SHP77 treated with DMSO at 0.1 percent for 48 hours (cell line): ENCODE results near the gene CYB5R4.
"Not testable (repeated sequence)": the region's sequence is repeated elsewhere in the genome, so short reads cannot be mapped to it uniquely, and the experiment has no call there.

Experiments used
- DNase-seq: peaks from one replicate; lab custom pipeline; 2025; lab: John Stamatoyannopoulos, UW

The CYB5R4 gene

GRCh38 chr6:83867043-83867442 lies 7.6 kb downstream of the CYB5R4 start:
- no peak for DNase-seq

DNA sequence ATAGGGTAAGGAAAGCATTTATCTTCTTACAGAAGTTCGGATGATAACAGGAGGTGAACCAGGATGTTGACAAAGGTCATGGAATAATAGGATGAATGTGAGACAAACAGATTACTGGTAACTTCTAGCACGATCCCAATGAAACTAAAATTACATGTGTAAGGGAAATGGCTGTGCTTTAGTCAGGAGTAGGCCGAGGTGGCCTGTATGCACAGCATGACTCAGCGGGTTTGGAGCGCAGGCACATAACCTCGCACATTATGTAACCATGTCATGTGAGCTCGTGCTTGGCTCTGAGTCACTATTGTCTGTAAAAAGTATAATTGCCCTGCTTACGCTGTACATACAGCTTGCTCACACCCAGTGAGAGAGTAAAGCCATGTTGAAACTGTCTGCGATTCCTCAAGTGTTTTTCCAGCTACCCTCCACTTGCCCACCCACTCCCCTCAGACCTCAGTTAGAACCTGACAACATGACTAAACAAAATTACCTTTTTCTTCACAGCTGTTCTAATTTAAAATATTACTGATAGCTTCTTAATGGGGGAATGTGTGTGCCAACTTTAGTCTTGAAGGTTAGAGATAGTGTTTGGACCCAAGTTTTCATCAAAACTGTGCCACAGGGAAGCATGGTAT lies 8.2 kb downstream of the CYB5R4 start:
- DNase-seq = no peak

DNA sequence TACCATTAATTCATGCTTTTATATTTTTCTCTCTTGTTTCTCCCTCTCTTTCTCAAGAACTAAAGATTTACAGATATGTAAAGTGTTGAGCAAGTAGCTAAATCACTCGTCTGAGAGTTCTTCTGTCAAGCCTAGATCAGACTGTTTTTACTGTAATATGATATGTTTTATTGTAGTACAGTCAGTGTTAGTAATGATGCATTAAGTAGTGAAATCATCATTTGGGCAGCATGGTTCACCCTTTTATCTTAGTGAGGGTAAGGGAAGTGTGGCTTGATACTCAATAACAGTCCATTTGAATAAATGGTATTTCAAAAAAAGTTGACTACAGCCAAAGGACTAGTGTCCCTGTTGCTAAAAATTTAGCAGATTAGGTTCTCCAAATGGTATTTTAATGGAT lies 9.2 kb downstream of the CYB5R4 start:
- DNase-seq = no peak

DNA sequence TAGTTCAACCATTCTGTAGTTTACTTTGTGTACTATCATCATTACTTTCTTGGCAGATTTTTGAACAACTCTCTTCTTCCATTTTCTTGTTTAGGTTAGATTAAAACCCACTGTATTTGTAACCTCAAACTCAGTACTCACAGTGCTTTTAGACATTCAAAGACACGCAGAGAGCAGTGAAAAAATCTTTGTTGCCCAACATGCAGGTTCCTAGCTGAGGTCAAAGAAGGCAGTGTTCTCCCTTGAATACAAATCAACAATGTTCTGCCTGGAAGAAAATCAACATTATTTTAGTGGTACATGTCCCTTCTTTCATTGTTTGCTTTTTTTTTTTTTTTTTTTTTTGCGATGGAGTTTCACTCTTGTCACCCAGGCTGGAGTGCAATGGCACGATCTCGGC lies 11.2 kb downstream of the CYB5R4 start:
- no peak for DNase-seq

DNA sequence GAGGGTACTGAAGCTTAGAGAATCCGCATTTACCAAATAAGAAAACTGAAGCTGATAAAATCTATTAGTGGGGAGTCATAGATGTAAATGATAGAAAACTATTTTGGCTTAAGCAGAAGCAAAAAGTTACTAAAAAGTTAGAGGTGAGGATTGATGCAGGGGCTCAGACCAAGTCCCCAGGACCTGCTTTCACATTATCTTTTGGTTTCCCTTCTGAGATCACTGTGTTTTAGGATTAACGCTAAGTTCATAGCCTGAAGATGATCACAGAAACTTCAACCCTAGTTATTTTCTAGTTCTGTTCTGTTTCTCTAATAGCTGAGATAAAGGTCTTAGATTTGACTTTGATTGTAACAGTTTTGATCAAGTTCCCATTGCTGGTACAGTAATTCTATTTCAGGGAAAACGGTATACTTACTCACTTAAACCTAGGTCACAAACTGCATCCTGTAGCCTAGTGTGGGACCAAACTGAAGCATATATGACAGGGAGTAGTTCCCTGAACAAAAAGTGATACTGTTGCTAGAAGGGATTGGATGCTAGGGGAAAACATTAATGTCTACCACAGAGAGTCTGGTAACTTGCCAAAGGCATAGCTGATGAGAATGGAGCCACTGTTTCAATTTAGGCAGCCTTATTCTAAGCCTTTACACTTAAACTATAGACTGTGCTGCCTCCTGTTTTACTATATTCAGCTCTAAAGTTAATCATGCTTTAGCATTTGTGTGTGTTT lies 13.1 kb downstream of the CYB5R4 start:
- no peak for DNase-seq

DNA sequence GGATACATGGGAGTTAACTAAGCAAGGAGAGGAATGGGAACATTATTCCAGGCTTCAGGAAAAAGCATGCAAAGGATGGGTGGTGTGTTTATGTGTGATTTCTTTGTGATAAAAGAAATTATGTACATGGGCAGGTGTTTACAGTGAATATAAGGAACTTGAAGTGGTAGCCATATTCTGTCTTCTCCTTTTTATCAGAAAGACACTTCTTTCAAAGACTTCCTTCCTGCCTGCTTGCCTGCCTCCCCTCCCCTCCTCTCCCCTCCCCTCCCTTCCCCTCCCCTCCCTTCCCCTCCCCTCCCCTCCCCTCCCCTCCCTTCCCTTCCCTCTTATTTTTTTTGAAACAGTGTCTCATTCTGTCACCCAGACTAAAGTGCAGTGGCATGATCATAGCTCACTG lies 14.4 kb downstream of the CYB5R4 start:
- DNase-seq = no peak

- DNase-seq = no peak
These were observed 16.4 kb downstream of the CYB5R4 start for GRCh38 chr6:83875843-83876242.

- no peak for DNase-seq
These were observed 19.6 kb downstream of the CYB5R4 start for GRCh38 chr6:83878902-83879644.

DNA sequence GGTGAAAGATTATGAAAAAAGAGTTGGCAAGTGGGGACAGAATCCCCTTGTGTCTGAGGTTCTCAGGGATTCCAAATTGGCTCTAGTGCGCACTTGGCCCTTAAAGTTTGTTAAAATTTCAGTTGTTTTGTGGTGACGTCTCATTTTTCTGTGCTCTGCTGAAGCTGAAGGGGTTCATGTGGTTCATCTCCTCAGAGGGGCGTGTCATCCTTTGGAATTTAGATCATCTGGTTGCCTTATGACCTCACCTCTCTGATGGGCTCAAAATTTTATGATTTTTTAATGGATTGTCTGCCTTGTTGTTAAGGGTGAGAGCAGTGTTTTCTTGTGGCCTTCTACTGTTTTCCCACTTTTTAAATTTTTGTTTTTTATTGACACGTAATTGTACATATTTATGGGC lies 20.3 kb downstream of the CYB5R4 start:
- DNase-seq = no peak

DNA sequence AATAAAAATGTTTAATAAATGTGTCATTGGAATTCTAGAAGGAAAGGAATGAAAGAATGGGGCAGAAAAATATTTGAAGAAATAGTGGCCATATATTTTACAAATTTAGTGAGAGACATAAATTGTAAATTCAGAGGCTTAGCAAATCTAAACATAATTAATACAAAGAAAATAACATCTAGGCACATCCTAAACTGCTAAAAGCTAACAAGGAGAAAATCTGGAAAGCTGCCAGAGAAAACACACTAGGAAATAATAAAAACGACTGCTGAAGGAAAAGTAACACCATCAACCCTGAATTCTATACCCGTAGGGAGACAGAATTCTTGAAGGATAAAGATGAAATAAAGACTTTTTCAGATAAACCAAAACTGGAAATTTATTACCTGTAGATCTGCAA lies 23.8 kb downstream of the CYB5R4 start:
- peak; percentile 3 for DNase-seq

DNA sequence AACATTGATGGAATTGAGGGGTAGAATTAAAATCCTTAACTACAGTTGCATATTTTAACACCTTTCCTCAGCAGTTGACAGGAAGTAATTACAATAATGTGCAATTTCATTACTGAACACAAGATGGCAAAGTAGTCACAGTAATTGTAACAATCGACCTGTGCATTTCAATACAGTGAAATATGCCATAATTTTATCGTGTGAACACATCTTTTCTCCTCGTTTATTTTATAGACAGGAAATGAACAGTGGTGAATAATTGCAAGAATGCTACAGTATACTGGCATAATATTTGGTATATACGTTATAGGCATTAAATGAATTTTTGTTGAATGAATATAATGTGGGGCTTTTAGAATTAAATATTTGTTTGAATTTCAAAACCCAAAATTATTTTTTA lies 25.0 kb downstream of the CYB5R4 start:
- DNase-seq = peak; percentile 51

DNA sequence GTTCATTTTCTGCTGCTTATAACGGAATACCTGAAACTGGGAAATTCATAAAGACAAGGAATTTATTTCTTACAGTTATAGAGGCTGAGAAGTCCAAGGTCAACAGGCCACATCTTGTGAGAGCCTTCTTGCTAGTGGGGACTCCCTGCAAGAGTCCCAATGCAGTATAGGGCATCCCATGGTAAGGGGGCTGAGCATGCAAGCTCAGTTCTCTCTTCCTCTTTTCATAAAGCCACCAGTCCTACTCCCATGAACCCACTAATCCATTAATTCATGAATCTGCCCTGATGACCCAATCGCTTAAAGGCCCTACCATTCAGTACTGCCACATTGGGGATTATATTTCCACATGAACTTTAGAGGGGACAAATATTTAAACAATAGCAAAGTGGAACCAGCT lies 26.5 kb downstream of the CYB5R4 start:
- DNase-seq = no peak

GRCh38 chr6:83889621-83890020 lies 30.1 kb downstream of the CYB5R4 start:
- DNase-seq = no peak

GRCh38 chr6:83890520-83890919 lies 31.0 kb downstream of the CYB5R4 start:
- no peak for DNase-seq

DNA sequence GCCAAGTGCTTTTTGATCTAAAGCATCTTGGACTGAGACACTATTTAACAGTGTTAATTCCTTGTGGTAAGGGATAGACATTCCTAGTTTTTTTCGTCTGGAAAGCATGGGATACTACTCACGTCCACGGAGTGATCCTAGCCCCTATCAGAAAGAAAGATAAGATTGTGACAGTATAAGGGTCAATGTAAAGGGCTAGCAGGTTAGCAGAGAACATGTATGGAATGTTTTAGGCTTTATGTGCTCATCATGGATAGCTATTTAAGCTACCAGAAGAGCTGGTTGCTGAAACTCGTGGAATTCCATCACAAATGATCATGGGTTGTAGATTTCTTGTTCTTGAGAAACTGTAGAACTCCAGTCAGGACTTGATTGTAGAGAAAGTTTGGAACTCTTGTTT lies 32.1 kb downstream of the CYB5R4 start:
- no peak for DNase-seq

DNA sequence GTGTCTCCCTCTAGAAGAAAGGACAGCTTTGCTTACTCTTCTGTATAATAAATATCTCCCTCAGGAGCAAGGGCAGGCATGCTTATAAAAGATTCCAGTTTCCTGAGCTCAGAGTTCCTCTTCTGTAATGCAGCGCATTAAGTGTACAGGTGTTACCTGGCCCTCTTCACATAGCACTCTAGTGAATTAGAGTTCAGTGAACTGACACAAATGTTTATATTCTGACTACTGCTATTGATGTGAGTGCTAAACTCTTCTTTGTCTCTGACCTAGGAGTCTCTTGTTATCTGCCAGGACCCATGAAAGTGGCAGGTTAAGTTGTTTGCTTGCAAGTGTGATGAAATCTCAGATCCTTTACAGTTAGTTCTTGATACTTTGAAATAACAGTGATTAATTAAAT lies 33.5 kb downstream of the CYB5R4 start:
- no peak for DNase-seq

GRCh38 chr6:83897094-83897493 lies 37.6 kb downstream of the CYB5R4 start:
- not testable (repeated sequence) for DNase-seq

- no peak for DNase-seq
These were observed 42.1 kb downstream of the CYB5R4 start for GRCh38 chr6:83901624-83902023.

DNA sequence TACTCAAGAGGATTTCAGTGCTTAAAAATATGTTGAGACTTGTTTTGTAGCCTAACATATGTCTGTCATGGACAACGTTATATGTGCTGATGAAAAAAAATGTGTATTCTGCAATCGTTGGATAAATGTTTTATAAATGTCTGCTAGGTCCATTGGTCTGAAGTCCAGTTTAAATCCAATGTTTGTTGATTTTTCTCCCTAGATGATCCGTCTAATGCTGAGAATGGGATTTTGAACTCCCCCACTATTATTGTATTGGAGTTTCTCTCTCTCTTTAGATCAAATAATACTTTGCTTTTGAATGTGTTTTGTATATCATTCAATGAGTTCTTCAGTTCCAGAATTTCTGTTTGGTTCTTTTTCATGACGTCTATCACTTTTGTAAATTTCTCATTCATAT lies 44.9 kb downstream of the CYB5R4 start:
- no peak for DNase-seq

GRCh38 chr6:83905648-83906047 lies 46.2 kb downstream of the CYB5R4 start:
- DNase-seq = no peak

DNA sequence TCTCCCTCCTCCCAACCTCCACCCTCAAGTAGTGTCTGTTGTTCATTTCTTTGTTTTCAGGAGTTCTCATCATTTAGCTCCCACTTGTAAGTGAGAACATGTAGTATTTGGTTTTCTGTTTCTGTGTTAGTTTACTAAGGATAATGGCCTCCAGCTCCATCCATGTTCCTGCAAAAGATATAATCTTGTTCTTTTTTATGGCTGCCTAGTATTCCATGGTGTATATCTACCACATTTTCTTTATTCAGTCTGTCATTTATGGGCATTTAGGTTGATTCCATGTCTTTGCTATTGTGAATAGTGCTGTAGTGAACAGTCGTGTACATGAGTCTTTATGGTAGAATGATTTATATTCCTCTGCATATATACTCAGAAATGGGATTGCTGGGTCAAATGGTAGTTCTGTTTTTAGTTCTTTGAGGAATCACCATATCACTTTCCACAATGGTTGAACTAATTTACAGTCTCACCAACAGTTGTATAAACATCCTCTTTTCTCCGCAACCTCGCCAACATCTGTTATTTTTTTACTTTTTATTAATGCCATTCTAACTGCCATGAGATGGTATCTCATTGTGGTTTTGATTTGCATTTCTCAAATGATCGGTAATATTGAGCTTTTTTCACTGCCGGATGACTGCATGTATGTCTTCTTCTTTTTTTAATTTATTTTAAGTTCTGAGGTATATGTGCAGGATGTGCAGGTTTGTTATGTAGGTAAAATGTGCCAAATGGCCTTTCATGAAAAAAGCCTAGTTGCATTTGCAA lies 48.3 kb downstream of the CYB5R4 start:
- not testable (repeated sequence) for DNase-seq

GRCh38 chr6:83908813-83909212 lies 49.3 kb downstream of the CYB5R4 start:
- no peak for DNase-seq
